Measurements from ENCODE around the gene MEI1.

GRCh38 chr22:41709341-41709740 is 10.0 kb downstream of the MEI1 start:
- no peak for TF ChIP-seq CTCF (conservative IDR thresholded peaks at IDR 0.05)
- no peak for TF ChIP-seq ZFX (IDR thresholded peaks at IDR 0.05)

Data from C4-2B (cell line).